ENCODE measurements around the gene HIVEP3.

DNA sequence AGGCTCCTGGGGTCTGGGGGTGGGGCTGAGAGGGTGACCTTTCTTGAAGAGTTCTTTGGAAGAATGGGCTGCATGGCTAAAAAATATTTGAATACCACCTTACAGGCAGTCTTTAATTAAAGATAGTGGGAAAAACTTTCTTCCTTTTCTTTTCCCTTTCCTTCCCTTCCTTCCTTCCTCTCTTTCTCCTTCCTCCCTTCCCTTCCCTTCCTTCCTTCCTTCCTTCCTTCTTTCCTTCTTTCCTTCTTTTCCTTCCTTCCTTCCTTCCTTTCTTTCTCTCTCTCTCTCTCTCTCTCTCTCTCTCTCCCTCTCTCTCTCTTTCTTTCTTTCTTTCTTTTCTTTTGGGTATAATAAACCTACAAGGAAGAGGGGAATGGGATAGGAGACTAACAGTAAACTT, 356.4 kb downstream of the HIVEP3 start:
- TF ChIP-seq EZH2 (IDR thresholded peaks at IDR 0.05; ENCODE audit: borderline replicate concordance, insufficient read depth, low read depth, low read length, poor library complexity, severe bottlenecking), result no peak
- TF ChIP-seq, protein P1, sequence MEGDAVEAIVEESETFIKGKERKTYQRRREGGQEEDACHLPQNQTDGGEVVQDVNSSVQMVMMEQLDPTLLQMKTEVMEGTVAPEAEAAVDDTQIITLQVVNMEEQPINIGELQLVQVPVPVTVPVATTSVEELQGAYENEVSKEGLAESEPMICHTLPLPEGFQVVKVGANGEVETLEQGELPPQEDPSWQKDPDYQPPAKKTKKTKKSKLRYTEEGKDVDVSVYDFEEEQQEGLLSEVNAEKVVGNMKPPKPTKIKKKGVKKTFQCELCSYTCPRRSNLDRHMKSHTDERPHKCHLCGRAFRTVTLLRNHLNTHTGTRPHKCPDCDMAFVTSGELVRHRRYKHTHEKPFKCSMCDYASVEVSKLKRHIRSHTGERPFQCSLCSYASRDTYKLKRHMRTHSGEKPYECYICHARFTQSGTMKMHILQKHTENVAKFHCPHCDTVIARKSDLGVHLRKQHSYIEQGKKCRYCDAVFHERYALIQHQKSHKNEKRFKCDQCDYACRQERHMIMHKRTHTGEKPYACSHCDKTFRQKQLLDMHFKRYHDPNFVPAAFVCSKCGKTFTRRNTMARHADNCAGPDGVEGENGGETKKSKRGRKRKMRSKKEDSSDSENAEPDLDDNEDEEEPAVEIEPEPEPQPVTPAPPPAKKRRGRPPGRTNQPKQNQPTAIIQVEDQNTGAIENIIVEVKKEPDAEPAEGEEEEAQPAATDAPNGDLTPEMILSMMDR (IDR thresholded peaks at IDR 0.05), result no peak
